ENCODE measurements around the gene ST7L. TPM values are rescaled to one million over a fixed set of nuclear protein-coding genes. Genes with fewer than 3 reads are reported as not detected.

The ST7L gene
- total and polyA plus RNA-seq, 9 of the 15 experiments (the other 6 are each of a cell fraction or from before 2014, with no cell fraction given), result 9.0 to 32.5 (median 26.6) TPM

- no peak for TF ChIP-seq STAT6 (CRISPR knock-in tag; IDR thresholded peaks at IDR 0.05)
Observed at GRCh38 chr1:112603541-112603940, 15.4 kb downstream of the ST7L start (continued).

- WGBS (ENCODE audit: insufficient coverage, low coverage, missing lambda C conversion rate), result 76% methylated on average over 2 of the region's 2 CpGs
- no peaks in the 10 kb centered on the region for H3K4me1 ChIP-seq (replicated peaks in 1 of 2; ENCODE audit: control insufficient read depth in 2 of 2, insufficient read depth in 2 of 2, low read length in 2 of 2)
- no peak overlapping the region for H3K4me3 ChIP-seq
- intact Hi-C loops (cut with micrococcal nuclease) (no loop called here), in situ Hi-C loops (cut with MboI) (no loop called here)
- H3K9ac ChIP-seq (ENCODE audit: insufficient read depth in 1 of 2, low read depth in 2 of 2, low read length in 2 of 2), result no peak overlapping the region
- ATAC-seq (no peak), DNase-seq (ENCODE audit: extremely low read depth in 1 of 4, low spot score in 3 of 4) (no peak), FAIRE-seq (no peak)
- ChIA-PET POLR2A (interaction anchor here (0.6 to 1.4 kb wide), 4 partner anchors 9 to 210 kb away, joined by 3 to 5 read pairs (median 3); no protein-coding TSS in a partner anchor), CTCF (ENCODE audit: low intra/inter-chr PET ratio) (no interaction called here)
- H3K36me3 ChIP-seq (ENCODE audit: control insufficient read depth, insufficient read depth, low read length), result peaks cover 22% of the 10 kb centered on the region
- no peaks in the 10 kb centered on the region for H3K79me2 ChIP-seq (ENCODE audit: control insufficient read depth, insufficient read depth, low read length)
- no peak overlapping the region for H3K27ac ChIP-seq (ENCODE audit: extremely low read depth, low read depth, low read length)
- no peak overlapping the region for H3K4me2 ChIP-seq (ENCODE audit: insufficient read depth, low read length)
- BruUV-seq (replicated peaks), result no TSS peak
- no peaks in the 10 kb centered on the region for H4K20me1 ChIP-seq (replicated peaks; ENCODE audit: control insufficient read depth, insufficient read depth, low read length)
- no peaks in the 10 kb centered on the region for H3K9me3 ChIP-seq (replicated peaks; ENCODE audit: control insufficient read depth, insufficient read depth, low read depth, low read length)
- no peak overlapping the region for H2AFZ ChIP-seq (ENCODE audit: low read depth, low read length)
- 0 out of 2 replicates have a peak, but pooled peaks have one; percentile 49 for TF ChIP-seq CEBPB (tag; IDR thresholded peaks at IDR 0.05)
- no peak for TF ChIP-seq ZNF133 (CRISPR knock-in tag; IDR thresholded peaks at IDR 0.05)
- TF ChIP-seq SMAD1 (IDR thresholded peaks at IDR 0.05; ENCODE audit: low read depth, low read length, partially characterized antibody), result no peak
- no peak for TF ChIP-seq HIVEP1 (CRISPR knock-in tag; IDR thresholded peaks at IDR 0.05)
- TF ChIP-seq L3MBTL2 (IDR thresholded peaks at IDR 0.05), result no peak
- TF ChIP-seq ELF2 (CRISPR knock-in tag; IDR thresholded peaks at IDR 0.05), result no peak
- TF ChIP-seq ELK3 (CRISPR knock-in tag; IDR thresholded peaks at IDR 0.05), result no peak
- TF ChIP-seq TEAD2 (tag; IDR thresholded peaks at IDR 0.05), result no peak
- TF ChIP-seq CEBPG (CRISPR knock-in tag; IDR thresholded peaks at IDR 0.05), result no peak
- peak; percentile 44 to 74; a peak in 3 of 4 replicates for TF ChIP-seq CEBPG (tag; conservative IDR thresholded peaks at IDR 0.05 in 1 of 2, IDR thresholded peaks at IDR 0.05 in 1 of 2)
- TF ChIP-seq SP1 (CRISPR knock-in tag; IDR thresholded peaks at IDR 0.05), result no peak
- no peak for TF ChIP-seq DNMT1 (IDR thresholded peaks at IDR 0.05)
- no peak for TF ChIP-seq PHB (CRISPR knock-in tag; IDR thresholded peaks at IDR 0.05)
- no peaks in the 10 kb centered on the region for H3K27me3 ChIP-seq (ENCODE audit: control insufficient read depth in 2 of 2, insufficient read depth in 2 of 2, low read length in 2 of 2)
- H3K9me1 ChIP-seq (ENCODE audit: control insufficient read depth, insufficient read depth, low read length), result no peaks in the 10 kb centered on the region
Observed at GRCh38 chr1:112603012-112603411, 15.9 kb downstream of the ST7L start.

Measured in K562 (cell line).